K562 (cell line): ENCODE measurements around the gene NYAP2.

Source experiments
- EZH2 ChIP-seq: IDR thresholded peaks from 2 replicates; pipeline ENCODE4 v1.6.1; 2012; ENCODE audit warnings: low read depth, mild to moderate bottlenecking, inconsistent platforms, low read length, borderline replicate concordance
- MAFK ChIP-seq: IDR thresholded peaks from 2 replicates; pipeline ENCODE4 v1.6.1; 2011; ENCODE audit warnings: low read length, improper control_type of control experiment
- MXI1 ChIP-seq: IDR thresholded peaks from 2 replicates; pipeline ENCODE4 v1.6.1; 2011; ENCODE audit warnings: low read depth, mild to moderate bottlenecking, improper control_type of control experiment, low read length
- NFIX ChIP-seq: fragments of 250-450 bp; sonication (Bioruptor Pico); IDR thresholded peaks from 2 replicates; pipeline ENCODE4 v1.4.0; 2020; ENCODE audit warnings: low read depth, mild to moderate bottlenecking, moderate library complexity
- POLR2A ChIP-seq: fragments of 450-650 bp; conservative IDR thresholded peaks from 2 replicates; pipeline ENCODE4 v1.6.1; 2016
- SNRNP70 ChIP-seq: fragments of 200-400 bp; formaldehyde crosslinking; optimal IDR thresholded peaks from 2 replicates; pipeline ENCODE3; 2017; ENCODE audit warnings: low read depth, low read length
- THRAP3 ChIP-seq: fragments of 450-650 bp; IDR thresholded peaks from 2 replicates; pipeline ENCODE4 v1.6.1; 2016; ENCODE audit warnings: mild to moderate bottlenecking, inconsistent platforms, borderline replicate concordance
- ZNF347 ChIP-seq: fragments of 450-650 bp; formaldehyde crosslinking; IDR thresholded peaks from 2 replicates; pipeline ENCODE4 v1.4.0; 2020; ENCODE audit warnings: low read depth, mild to moderate bottlenecking, moderate library complexity
- TF ChIP-seq, protein P1 (sequence below): fragments of 450-650 bp; formaldehyde crosslinking; IDR thresholded peaks from 2 replicates; pipeline ENCODE4 v1.4.0; 2020; ENCODE audit warnings: mild to moderate bottlenecking, moderate library complexity
- TF ChIP-seq, protein P2 (sequence below), 2 experiments: IDR thresholded peaks; 2 replicates each; pipeline ENCODE4 v1.6.1; 2011; ENCODE audit warnings: borderline replicate concordance in 1 of 2, control low read depth in 1 of 2, low read depth in 1 of 2, low read length in 1 of 2, mild to moderate bottlenecking in 1 of 2, mixed read lengths in 1 of 2, moderate library complexity in 1 of 2; ENCODE audit not compliant: insufficient read depth in 1 of 2, insufficient read length in 1 of 2, poor library complexity in 1 of 2, severe bottlenecking in 1 of 2; ENCODE audit errors: extremely low read depth in 1 of 2
- TF ChIP-seq, protein P3 (sequence below): sonication (generic); formaldehyde crosslinking; IDR thresholded peaks from 2 replicates; pipeline ENCODE4 v1.8.0; 2022; ENCODE audit warnings: mild to moderate bottlenecking, low read depth, missing genetic modification reagents

GRCh38 chr2:225598426-225598825 is 198.9 kb downstream of the NYAP2 start:
- TF ChIP-seq EZH2 (no peak), SNRNP70 (no peak), NFIX (CRISPR knock-in tag) (no peak), MAFK (no peak), MXI1 (no peak), THRAP3 (no peak), ZNF347 (CRISPR knock-in tag) (no peak), POLR2A (no peak)
- TF ChIP-seq, protein P1, sequence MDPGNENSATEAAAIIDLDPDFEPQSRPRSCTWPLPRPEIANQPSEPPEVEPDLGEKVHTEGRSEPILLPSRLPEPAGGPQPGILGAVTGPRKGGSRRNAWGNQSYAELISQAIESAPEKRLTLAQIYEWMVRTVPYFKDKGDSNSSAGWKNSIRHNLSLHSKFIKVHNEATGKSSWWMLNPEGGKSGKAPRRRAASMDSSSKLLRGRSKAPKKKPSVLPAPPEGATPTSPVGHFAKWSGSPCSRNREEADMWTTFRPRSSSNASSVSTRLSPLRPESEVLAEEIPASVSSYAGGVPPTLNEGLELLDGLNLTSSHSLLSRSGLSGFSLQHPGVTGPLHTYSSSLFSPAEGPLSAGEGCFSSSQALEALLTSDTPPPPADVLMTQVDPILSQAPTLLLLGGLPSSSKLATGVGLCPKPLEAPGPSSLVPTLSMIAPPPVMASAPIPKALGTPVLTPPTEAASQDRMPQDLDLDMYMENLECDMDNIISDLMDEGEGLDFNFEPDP: no peak
- TF ChIP-seq, protein P2, sequence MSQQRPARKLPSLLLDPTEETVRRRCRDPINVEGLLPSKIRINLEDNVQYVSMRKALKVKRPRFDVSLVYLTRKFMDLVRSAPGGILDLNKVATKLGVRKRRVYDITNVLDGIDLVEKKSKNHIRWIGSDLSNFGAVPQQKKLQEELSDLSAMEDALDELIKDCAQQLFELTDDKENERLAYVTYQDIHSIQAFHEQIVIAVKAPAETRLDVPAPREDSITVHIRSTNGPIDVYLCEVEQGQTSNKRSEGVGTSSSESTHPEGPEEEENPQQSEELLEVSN (IDR thresholded peaks at IDR 0.05; ENCODE audit: borderline replicate concordance in 1 of 2, extremely low read depth in 1 of 2, insufficient read depth in 1 of 2, insufficient read length in 1 of 2, low read depth in 1 of 2, low read length in 1 of 2, poor library complexity in 1 of 2, severe bottlenecking in 1 of 2): no peak
- TF ChIP-seq, protein P3, sequence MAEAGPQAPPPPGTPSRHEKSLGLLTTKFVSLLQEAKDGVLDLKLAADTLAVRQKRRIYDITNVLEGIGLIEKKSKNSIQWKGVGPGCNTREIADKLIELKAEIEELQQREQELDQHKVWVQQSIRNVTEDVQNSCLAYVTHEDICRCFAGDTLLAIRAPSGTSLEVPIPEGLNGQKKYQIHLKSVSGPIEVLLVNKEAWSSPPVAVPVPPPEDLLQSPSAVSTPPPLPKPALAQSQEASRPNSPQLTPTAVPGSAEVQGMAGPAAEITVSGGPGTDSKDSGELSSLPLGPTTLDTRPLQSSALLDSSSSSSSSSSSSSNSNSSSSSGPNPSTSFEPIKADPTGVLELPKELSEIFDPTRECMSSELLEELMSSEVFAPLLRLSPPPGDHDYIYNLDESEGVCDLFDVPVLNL (CRISPR knock-in tag): no peak
